CD14-positive monocyte (primary cell): ENCODE data around the gene SGO2. TPM values are rescaled to one million over a fixed set of nuclear protein-coding genes. Genes with fewer than 3 reads are reported as not detected.
"Not testable (repeated sequence)": the region's sequence is repeated elsewhere in the genome, so short reads cannot be mapped to it uniquely, and the experiment has no call there.

Source experiments
- DNase-seq, 3 donors: peaks; one replicate each; pipeline ENCODE4 v3.0.0-alpha.2; 2011 to 2022
- H2AFZ ChIP-seq: 2 replicates; pipeline ENCODE4 v1.6.0; 2012; ENCODE audit warnings: mild to moderate bottlenecking, low read depth, low read length, inconsistent platforms; ENCODE audit not compliant: insufficient read depth, poor library complexity, severe bottlenecking
- H3K27ac ChIP-seq, 2 donors: 1 replicate in 1 of 2; 2 replicates in 1 of 2; pipeline ENCODE4 v1.5.1; 2012 to 2013; ENCODE audit warnings: low read length in 2 of 2, control low read depth in 1 of 2, inconsistent platforms in 1 of 2, low read depth in 1 of 2, mild to moderate bottlenecking in 1 of 2
- H3K27me3 ChIP-seq, 2 donors: one replicate each; pipeline versions ENCODE4 v1.6.0 to v1.6.1; 2011 to 2013; ENCODE audit warnings: low read length in 2 of 2; ENCODE audit not compliant: control insufficient read depth in 2 of 2, insufficient read depth in 2 of 2
- H3K36me3 ChIP-seq, 2 donors: replicated peaks in 1 of 2; 1 replicate in 1 of 2; 2 replicates in 1 of 2; pipeline versions ENCODE4 v1.5.1 to v1.6.1; 2012 to 2013; ENCODE audit warnings: low read length in 2 of 2, control low read depth in 1 of 2, inconsistent platforms in 1 of 2, mild to moderate bottlenecking in 1 of 2; ENCODE audit not compliant: insufficient read depth in 2 of 2, control insufficient read depth in 1 of 2
- H3K4me1 ChIP-seq, 2 donors: 1 replicate in 1 of 2; 2 replicates in 1 of 2; pipeline versions ENCODE4 v1.5.1 to v1.6.1; 2012 to 2013; ENCODE audit warnings: low read length in 2 of 2, control low read depth in 1 of 2, inconsistent platforms in 1 of 2, mild to moderate bottlenecking in 1 of 2, moderate library complexity in 1 of 2; ENCODE audit not compliant: insufficient read depth in 2 of 2, control insufficient read depth in 1 of 2
- H3K4me2 ChIP-seq: replicated peaks from 2 replicates; pipeline ENCODE3; 2012; ENCODE audit warnings: low read length, moderate library complexity, mild to moderate bottlenecking; ENCODE audit not compliant: poor library complexity, severe bottlenecking; ENCODE audit errors: extremely low read depth
- H3K4me3 ChIP-seq, 3 experiments: fragments of 200-600 bp in 1 of 3; sonication (generic) in 1 of 3; replicated peaks in 1 of 3; 1 replicate in 2 of 3; 2 replicates in 1 of 3; pipeline ENCODE4 v1.5.1; 2011 to 2013; ENCODE audit warnings: low read length in 3 of 3, mild to moderate bottlenecking in 3 of 3, control low read depth in 2 of 3, low read depth in 2 of 3, inconsistent platforms in 1 of 3, moderate library complexity in 1 of 3
- H3K79me2 ChIP-seq: 2 replicates; pipeline ENCODE4 v1.6.0; 2012; ENCODE audit warnings: mild to moderate bottlenecking, control low read depth, inconsistent platforms, low read length, moderate library complexity; ENCODE audit not compliant: insufficient read depth
- H3K9ac ChIP-seq: 2 replicates; pipeline ENCODE4 v1.6.0; 2017; ENCODE audit warnings: low read length, mild to moderate bottlenecking; ENCODE audit not compliant: insufficient read depth, poor library complexity, severe bottlenecking
- H3K9me3 ChIP-seq, 2 donors: replicated peaks in 1 of 2; 1 replicate in 1 of 2; 2 replicates in 1 of 2; pipeline versions ENCODE4 v1.5.1 to v1.6.1; 2012 to 2013; ENCODE audit warnings: low read length in 2 of 2, control low read depth in 1 of 2; ENCODE audit not compliant: control insufficient read depth in 1 of 2, insufficient read depth in 1 of 2
- H4K20me1 ChIP-seq: 2 replicates; pipeline ENCODE4 v1.6.0; 2012; ENCODE audit warnings: mild to moderate bottlenecking, low read length, control low read depth, moderate library complexity; ENCODE audit not compliant: insufficient read depth
- H3K27ac Mint-ChIP-seq, 7 donors: one replicate each; pipeline ENCODE4 v1.8.0; 2020; ENCODE audit warnings: mild to moderate bottlenecking in 7 of 7, mixed read lengths in 7 of 7, moderate library complexity in 6 of 7, inconsistent platforms in 2 of 7
- H3K27me3 Mint-ChIP-seq, 3 donors: one replicate each; pipeline ENCODE4 v1.8.0; 2021 to 2022; ENCODE audit warnings: low read depth in 3 of 3, mild to moderate bottlenecking in 3 of 3, mixed read lengths in 3 of 3, moderate library complexity in 3 of 3, inconsistent platforms in 1 of 3
- H3K36me3 Mint-ChIP-seq, 2 donors: one replicate each; pipeline ENCODE4 v1.8.0; 2020; ENCODE audit warnings: mixed read lengths in 2 of 2, inconsistent platforms in 1 of 2, mild to moderate bottlenecking in 1 of 2
- H3K4me1 Mint-ChIP-seq: one replicate; pipeline ENCODE4 v1.8.0; 2020; ENCODE audit warnings: mild to moderate bottlenecking, mixed read lengths
- H3K4me3 Mint-ChIP-seq, 2 donors: one replicate each; pipeline ENCODE4 v1.8.0; 2020; ENCODE audit warnings: mild to moderate bottlenecking in 2 of 2, mixed read lengths in 2 of 2, moderate library complexity in 1 of 2
- H3K9me3 Mint-ChIP-seq, 7 donors: one replicate each; pipeline ENCODE4 v1.8.0; 2020 to 2022; ENCODE audit warnings: mixed read lengths in 7 of 7, mild to moderate bottlenecking in 6 of 7, moderate library complexity in 6 of 7, inconsistent platforms in 2 of 7
- CTCF ChIP-seq: fragments of 200-600 bp; IDR thresholded peaks from one replicate; pipeline ENCODE4 v1.8.0; 2022; ENCODE audit warnings: antibody characterized with exemption, mild to moderate bottlenecking
- WGBS: methylation state at CpG from one replicate; pipeline ENCODE4 v1.1.5; 2013; ENCODE audit warnings: missing lambda C conversion rate; ENCODE audit not compliant: insufficient coverage; 5-methylcytosine and 5-hydroxymethylcytosine counted together
- intact Hi-C, 2 donors: fragments of 100-400 bp; cut with micrococcal nuclease; formaldehyde crosslinking; loops; one replicate each; pipeline versions ENCODE4 v1.15.0 to v1.15.1; 2023
- polyA plus RNA-seq, 3 donors: library from polyadenylated mRNA; depleted of rRNA in 1 of 3; unstranded in 2 of 3; stranded (reverse) in 1 of 3; fragments of 300-500 nt in 2 of 3; fragments of >200 nt in 1 of 3; fragmentation: Illumina TruSeq in 2 of 3; gene quantifications; 1 replicate in 2 of 3; 2 replicates in 1 of 3; pipeline ENCODE4 v1.2.3, GENCODE V29; 2012 to 2021

The SGO2 gene
- polyA plus RNA-seq, 3 donors: 0.49 to 1.5 (median 1.4) TPM

GRCh38 chr2:200609028-200609614, 83.1 kb downstream of the SGO2 start:
- intact Hi-C loops: no loop called here

GRCh38 chr2:200610217-200610616, 84.2 kb downstream of the SGO2 start:
- H3K4me1 Mint-ChIP-seq, H3K27ac ChIP-seq, H3K27me3 ChIP-seq, H2AFZ ChIP-seq, H3K9ac ChIP-seq, H3K27ac Mint-ChIP-seq, DNase-seq, H3K4me3 ChIP-seq, H3K4me3 Mint-ChIP-seq, H3K9me3 Mint-ChIP-seq, H3K36me3 Mint-ChIP-seq, H3K9me3 ChIP-seq, H3K4me2 ChIP-seq, H3K36me3 ChIP-seq, H3K27me3 Mint-ChIP-seq, H3K79me2 ChIP-seq, H3K4me1 ChIP-seq, H4K20me1 ChIP-seq: not testable (repeated sequence)
- 100% methylated on average over 3 of the region's 3 CpGs for WGBS
- intact Hi-C loops: loop anchor here in 1 of 2 donors (10.0 kb wide), 1 partner anchor 205 kb away; the partner anchor contains the start of gene BZW1

More at GRCh38 chr2:200609028-200609614, 83.1 kb downstream of the SGO2 start:
- Histone ChIP-seq H3K4me2 (no peak overlapping the region), H4K20me1 (no peaks in the 10 kb centered on the region), H3K36me3 (no peaks in the 10 kb centered on the region), H3K27me3 (no peaks in the 10 kb centered on the region), H3K9me3 (no peaks in the 10 kb centered on the region), H3K79me2 (no peaks in the 10 kb centered on the region), H3K9ac (no peak overlapping the region), H3K4me1 (peaks cover 7 to 11% of the 10 kb centered on the region in 2 donors), H3K4me3 (no peak overlapping the region), H3K27ac (no peak overlapping the region), H2AFZ (no peak overlapping the region)
- Mint-ChIP-seq H3K27ac (no peak overlapping the region), H3K4me3 (no peak overlapping the region), H3K36me3 (peaks cover 0 to 2% of the 10 kb centered on the region in 2 donors), H3K9me3 (peaks cover 0 to 2% (median 2%) of the 10 kb centered on the region in 7 donors), H3K27me3 (peaks cover 0 to 3% (median 0%) of the 10 kb centered on the region in 3 donors), H3K4me1 (peaks cover 12% of the 10 kb centered on the region)
- TF ChIP-seq CTCF: no peak
- no peak for DNase-seq
